ENCODE measurements around the gene ZNF783. TPM values are rescaled to one million over a fixed set of nuclear protein-coding genes. Genes with fewer than 3 reads are reported as not detected.

ZNF783 gene
- total and polyA plus RNA-seq, 2 of the 8 experiments (the other 6 are each of a cell fraction or from before 2014, with no cell fraction given) = 7.3 to 8.2 TPM

DNA sequence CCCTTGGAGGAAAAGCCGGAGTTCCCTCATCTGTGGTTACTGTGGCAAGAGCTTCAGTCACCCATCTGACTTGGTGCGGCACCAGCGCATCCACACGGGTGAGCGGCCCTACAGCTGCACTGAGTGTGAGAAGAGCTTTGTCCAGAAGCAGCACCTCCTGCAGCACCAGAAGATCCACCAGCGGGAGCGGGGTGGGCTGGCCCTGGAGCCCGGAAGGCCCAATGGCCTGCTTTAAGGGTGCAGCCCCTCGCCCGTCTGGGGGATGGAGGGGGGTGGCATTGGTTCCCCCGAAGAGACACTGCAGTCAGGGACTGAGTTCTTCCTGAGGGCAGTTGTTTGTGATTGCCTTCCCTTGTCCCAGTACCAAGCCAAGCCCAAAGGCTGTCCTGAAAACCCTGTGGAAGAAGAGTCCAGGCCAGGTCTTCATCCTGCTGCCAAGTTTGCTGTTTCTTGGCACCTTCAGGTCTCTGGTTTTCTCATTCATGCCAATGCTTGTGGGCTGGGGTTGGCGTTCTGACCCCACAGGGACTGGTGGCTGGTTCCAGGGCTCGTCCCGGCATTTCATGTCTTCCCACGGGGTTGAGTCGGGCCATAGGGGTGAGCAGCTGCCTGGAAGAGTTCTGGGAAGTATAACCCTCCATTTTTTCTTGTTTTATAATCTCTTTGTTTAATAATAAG, 7.7 kb upstream of the ZNF783 start (continued):
- TF ChIP-seq RXRA (IDR thresholded peaks at IDR 0.05; ENCODE audit: insufficient read depth, low read depth, low read length) = no peak
- TF ChIP-seq, protein P1, sequence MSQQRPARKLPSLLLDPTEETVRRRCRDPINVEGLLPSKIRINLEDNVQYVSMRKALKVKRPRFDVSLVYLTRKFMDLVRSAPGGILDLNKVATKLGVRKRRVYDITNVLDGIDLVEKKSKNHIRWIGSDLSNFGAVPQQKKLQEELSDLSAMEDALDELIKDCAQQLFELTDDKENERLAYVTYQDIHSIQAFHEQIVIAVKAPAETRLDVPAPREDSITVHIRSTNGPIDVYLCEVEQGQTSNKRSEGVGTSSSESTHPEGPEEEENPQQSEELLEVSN (IDR thresholded peaks at IDR 0.05) = no peak
- no peak for TF ChIP-seq RFX5 (IDR thresholded peaks at IDR 0.05; ENCODE audit: borderline replicate concordance, low read depth, low read length)
- no peak for TF ChIP-seq NRF1 (IDR thresholded peaks at IDR 0.05; ENCODE audit: low read depth, low read length)
- no peak for TF ChIP-seq JUN (IDR thresholded peaks at IDR 0.05; ENCODE audit: low read depth, low read length)
- TF ChIP-seq TAF1 (IDR thresholded peaks at IDR 0.05; ENCODE audit: low read depth, low read length) = no peak

All from H1 (cell line).